Central memory CD4-positive, alpha-beta T cell (primary cell): ENCODE data around the gene FUS.
A peak's percentile ranks its signal among the peaks of the same experiment; 100 is the strongest.
"Not testable (repeated sequence)": the region's sequence is repeated elsewhere in the genome, so short reads cannot be mapped to it uniquely, and the experiment has no call there.

Source experiments
- DNase-seq: peaks from one replicate; pipeline ENCODE4 v3.0.0; 2022

FUS gene

GRCh38 chr16:31144418-31144817 is 35.5 kb upstream of the FUS start:
- not testable (repeated sequence) for DNase-seq

GRCh38 chr16:31145398-31145990 is 34.4 kb upstream of the FUS start:
- no peak for DNase-seq

- DNase-seq = no peak
Observed at GRCh38 chr16:31147574-31147973, 32.4 kb upstream of the FUS start.

GRCh38 chr16:31148281-31148728 is 31.6 kb upstream of the FUS start:
- no peak for DNase-seq

GRCh38 chr16:31148896-31149295 is 31.0 kb upstream of the FUS start:
- no peak for DNase-seq

GRCh38 chr16:31149332-31149731 is 30.6 kb upstream of the FUS start:
- no peak for DNase-seq

- DNase-seq = no peak
Observed at GRCh38 chr16:31149894-31150890, 29.7 kb upstream of the FUS start, which contains the start of gene PRSS36. Gene PRSS36 (minus strand): TSS chr16:31150066. CDS start chr16:31150035, 31 bp downstream.

GRCh38 chr16:31150976-31151375 is 29.0 kb upstream of the FUS start:
- DNase-seq = not testable (repeated sequence)

GRCh38 chr16:31157136-31157535 is 22.8 kb upstream of the FUS start:
- no peak for DNase-seq

GRCh38 chr16:31167315-31167714 is 12.6 kb upstream of the FUS start:
- no peak for DNase-seq

GRCh38 chr16:31168848-31169247 is 11.1 kb upstream of the FUS start:
- no peak for DNase-seq

- DNase-seq = not testable (repeated sequence)
Observed at GRCh38 chr16:31170048-31170447, 9.9 kb upstream of the FUS start.

- peak; percentile 61 for DNase-seq
Observed at GRCh38 chr16:31177136-31177535, 2.8 kb upstream of the FUS start.

- DNase-seq = no peak
Observed at GRCh38 chr16:31179219-31179746, 656 bp upstream of the FUS start.

- no peak for DNase-seq
Observed at GRCh38 chr16:31181102-31181830, 1.3 kb downstream of the FUS start.

GRCh38 chr16:31182391-31182790 is 2.5 kb downstream of the FUS start:
- no peak for DNase-seq

GRCh38 chr16:31183432-31184428 is 3.8 kb downstream of the FUS start:
- no peak for DNase-seq

- DNase-seq = no peak
Observed at GRCh38 chr16:31184888-31185287, 4.9 kb downstream of the FUS start.

- no peak for DNase-seq
Observed at GRCh38 chr16:31185339-31185738, 5.4 kb downstream of the FUS start.

- no peak for DNase-seq
Observed at GRCh38 chr16:31186176-31186575, 6.2 kb downstream of the FUS start.
